HG02763 (cell line): ENCODE measurements around the gene SDK2.

ENCODE experiments used
- ATAC-seq: cut with Tn5 transposase; IDR thresholded peaks from one replicate; pipeline ENCODE4 v1.9.1; 2021; ENCODE audit warnings: mild to moderate bottlenecking, moderate library complexity; ENCODE audit not compliant: unreplicated experiment

The SDK2 gene

DNA sequence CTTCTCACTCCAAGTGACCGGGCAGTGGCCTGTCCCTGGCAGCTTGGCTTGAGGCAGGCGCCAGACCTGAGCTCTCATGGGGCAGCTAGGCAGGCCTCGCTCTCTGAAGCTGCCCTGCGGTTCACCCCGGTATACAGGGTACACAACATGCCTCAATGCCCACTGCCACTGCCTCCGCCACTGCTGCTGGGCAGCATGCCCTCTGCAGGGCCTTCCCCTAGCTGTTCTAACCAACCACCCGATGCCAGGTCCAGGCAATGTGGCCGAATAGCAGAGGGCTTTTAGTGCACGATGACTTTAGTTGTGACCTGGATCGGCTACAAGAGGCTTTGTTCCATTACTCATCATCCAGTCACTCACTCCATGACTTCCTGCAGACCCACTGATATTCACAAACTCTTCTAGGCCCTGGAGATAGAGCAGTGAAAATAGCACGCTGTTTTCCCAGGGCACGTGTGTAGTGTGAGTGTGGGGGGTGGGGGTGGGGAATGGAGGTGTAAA lies 352.2 kb downstream of the SDK2 start:
- no peak for ATAC-seq

- ATAC-seq: peak; percentile 89
Measured at GRCh38 chr17:73291260-73291801, 352.9 kb downstream of the SDK2 start.

DNA sequence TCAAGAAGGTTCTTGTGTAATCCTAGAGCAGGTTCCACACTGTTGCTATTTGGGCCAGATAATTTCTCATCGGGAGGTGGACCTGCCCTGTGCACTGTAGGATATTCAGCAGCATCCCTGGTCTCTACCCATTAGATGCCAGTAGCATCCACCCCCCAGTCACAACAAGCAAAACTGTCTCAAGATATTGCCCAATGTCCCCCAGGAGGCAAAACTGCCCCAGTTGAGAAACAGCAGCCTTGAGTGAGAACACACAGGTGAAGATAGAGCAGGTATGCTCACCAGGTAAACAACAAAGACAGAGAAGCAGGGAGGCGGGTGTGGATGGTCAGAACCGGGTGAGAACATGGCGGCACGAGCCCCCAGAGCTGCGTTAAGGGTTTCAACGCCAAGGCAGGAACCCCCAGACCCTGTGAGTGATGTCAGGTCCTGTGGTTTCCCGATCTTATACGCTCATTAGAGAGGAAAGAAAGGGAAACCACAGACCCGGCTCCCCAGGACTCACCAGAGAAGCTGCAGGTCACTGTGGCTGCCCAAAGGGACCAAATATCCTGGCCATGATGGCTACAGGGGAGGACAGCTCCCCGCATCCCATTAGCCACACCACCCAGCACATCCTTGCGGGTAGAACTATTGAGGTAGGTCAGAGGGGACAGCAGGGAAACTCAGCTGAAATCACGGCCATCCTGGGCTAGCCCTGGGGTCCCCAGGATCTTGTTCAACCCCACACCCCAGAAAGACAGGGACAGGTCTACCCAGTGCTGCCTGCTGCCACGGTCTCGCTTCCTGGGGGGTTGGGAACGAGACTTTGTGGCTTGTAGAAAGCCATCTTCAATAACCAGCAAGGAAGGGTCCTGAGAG lies 353.6 kb downstream of the SDK2 start:
- peak; percentile 24 for ATAC-seq

GRCh38 chr17:73289549-73290254 lies 354.5 kb downstream of the SDK2 start:
- no peak for ATAC-seq

- ATAC-seq: no peak
Measured at GRCh38 chr17:73288534-73289302, 355.5 kb downstream of the SDK2 start.

DNA sequence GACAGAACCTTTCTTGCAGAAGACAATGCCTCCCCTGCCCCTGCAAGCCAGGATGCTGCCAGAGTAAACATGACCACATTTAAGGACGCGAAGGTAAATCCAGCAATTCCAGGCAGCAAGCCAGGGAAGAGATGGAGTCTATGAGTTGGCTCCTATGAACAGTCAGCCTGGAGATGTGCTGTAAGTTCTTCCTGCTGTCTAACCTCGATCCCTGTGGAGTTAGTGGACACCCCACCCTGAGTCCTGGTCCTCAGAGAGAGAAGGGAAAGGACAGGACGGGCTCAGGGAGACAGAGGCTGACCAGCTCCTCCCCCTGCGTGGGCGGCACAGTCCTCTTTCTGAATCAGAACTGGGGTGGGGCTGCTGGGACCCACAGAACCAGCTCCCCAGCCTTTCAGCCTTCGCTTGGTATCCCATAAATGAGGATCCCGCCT lies 357.4 kb downstream of the SDK2 start:
- no peak for ATAC-seq

GRCh38 chr17:73285916-73286862 lies 358.1 kb downstream of the SDK2 start:
- ATAC-seq: no peak

DNA sequence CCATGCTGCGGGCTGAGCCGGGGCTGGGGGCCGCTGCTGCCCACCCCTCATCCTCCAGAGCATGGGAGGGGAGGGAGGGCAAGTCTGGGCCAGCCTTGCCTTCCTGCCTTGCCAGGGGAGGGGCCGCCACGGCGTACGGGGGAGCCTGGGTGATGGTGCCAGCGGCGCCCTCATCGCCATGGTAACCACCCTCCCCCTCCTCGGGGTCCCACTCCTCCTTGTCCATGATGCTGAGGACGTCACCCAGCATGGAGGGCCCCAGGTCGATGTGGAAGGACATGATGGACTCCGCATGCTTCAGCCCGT lies 358.7 kb downstream of the SDK2 start:
- no peak for ATAC-seq

DNA sequence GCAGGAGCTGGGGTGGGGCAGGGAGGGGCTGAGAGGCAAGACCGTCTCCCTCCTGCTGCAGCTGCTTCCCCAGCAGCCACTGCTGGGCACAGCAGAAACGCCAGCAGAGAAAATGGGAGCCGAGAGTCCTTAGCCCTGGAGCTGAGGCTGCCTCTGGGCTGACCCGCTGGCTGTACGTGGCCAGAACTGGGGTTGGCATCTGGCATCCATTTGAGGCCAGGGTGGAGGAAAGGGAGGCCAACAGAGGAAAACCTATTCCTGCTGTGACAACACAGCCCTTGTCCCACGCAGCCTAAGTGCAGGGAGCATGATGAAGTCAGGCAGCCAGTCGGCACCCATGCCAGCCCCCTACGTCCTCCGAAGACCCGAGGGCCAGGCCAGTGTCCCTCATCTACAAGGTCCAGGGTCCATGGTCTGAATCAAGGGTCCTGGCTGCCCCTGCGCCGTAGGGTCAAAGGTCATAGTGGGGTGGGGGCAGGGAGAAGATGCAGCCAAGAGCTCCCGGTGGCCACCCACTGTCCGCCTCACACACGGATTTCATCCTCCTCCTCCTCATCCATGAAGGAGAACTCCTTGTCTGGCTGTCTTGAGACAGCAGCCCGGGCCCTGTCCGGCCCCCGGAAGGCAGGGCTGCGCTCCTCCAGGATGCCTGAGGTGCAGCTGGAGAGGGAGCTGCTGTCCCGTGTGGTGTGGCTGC lies 359.2 kb downstream of the SDK2 start:
- ATAC-seq: no peak
